H1 (cell line): ENCODE data around the gene TMEM135. TPM values are rescaled to one million over a fixed set of nuclear protein-coding genes. Genes with fewer than 3 reads are reported as not detected.

Source experiments
- CTCF ChIA-PET: fragments of 300-600 bp; sonication (Branson Sonifier 250); formaldehyde crosslinking; loops from one replicate; lab custom pipeline; 2021; ENCODE audit not compliant: partially characterized antibody; lab: Charles Lee
- POLR2A ChIA-PET: fragments of 300-600 bp; sonication (Branson Sonifier 250); formaldehyde crosslinking; loops from one replicate; lab custom pipeline; 2021; ENCODE audit warnings: inconsistent platforms; ENCODE audit not compliant: partially characterized antibody; lab: Charles Lee
- DNase-seq, 2 experiments: peaks; one replicate each; pipeline versions ENCODE4 v3.0.0 to v3.0.0-alpha.2; 2010 to 2022; ENCODE audit warnings: low spot score in 2 of 2, low read depth in 1 of 2, mixed read lengths in 1 of 2
- FAIRE-seq: peaks from 2 replicates; lab custom pipeline; 2011; peaks lifted over from hg19 to GRCh38; lab: Jason Lieb, UNC
- H2AFZ ChIP-seq: 2 replicates; pipeline ENCODE4 v1.8.1; 2012; ENCODE audit warnings: low read length, inconsistent platforms
- H2AK5ac ChIP-seq: 2 replicates; pipeline ENCODE4 v1.6.1; 2013; ENCODE audit warnings: low read depth, low read length
- H2BK120ac ChIP-seq: replicated peaks from 2 replicates; pipeline ENCODE3; 2013; ENCODE audit warnings: low read depth, low read length, inconsistent platforms
- H2BK12ac ChIP-seq: 2 replicates; pipeline ENCODE4 v1.6.1; 2013; ENCODE audit warnings: low read depth, low read length
- H2BK15ac ChIP-seq: 2 replicates; pipeline ENCODE4 v1.6.1; 2013; ENCODE audit warnings: low read length
- H2BK20ac ChIP-seq: 2 replicates; pipeline ENCODE4 v1.6.1; 2013; ENCODE audit warnings: low read length
- H2BK5ac ChIP-seq: 2 replicates; pipeline ENCODE4 v1.6.1; 2013; ENCODE audit warnings: low read depth, low read length
- H3K14ac ChIP-seq: 2 replicates; pipeline ENCODE4 v1.6.1; 2013; ENCODE audit warnings: inconsistent platforms; ENCODE audit not compliant: insufficient read length
- H3K18ac ChIP-seq: 2 replicates; pipeline ENCODE4 v1.6.1; 2013; ENCODE audit warnings: low read length; ENCODE audit errors: extremely low read depth
- H3K23ac ChIP-seq: 2 replicates; pipeline ENCODE4 v1.6.1; 2013; ENCODE audit warnings: inconsistent platforms; ENCODE audit not compliant: insufficient read length
- H3K23me2 ChIP-seq: 2 replicates; pipeline ENCODE4 v1.6.1; 2013; ENCODE audit warnings: low read depth, low read length
- H3K27ac ChIP-seq: 2 replicates; pipeline ENCODE4 v1.6.1; 2011; ENCODE audit warnings: low read depth, low read length, inconsistent platforms
- H3K27me3 ChIP-seq, 4 experiments: replicated peaks in 1 of 4; 1 replicate in 1 of 4; 2 replicates in 3 of 4; pipeline versions ENCODE4 v1.6.1 to v1.8.1; 2011 to 2013; ENCODE audit warnings: low read length in 3 of 4, mild to moderate bottlenecking in 3 of 4, inconsistent platforms in 2 of 4, mixed read lengths in 2 of 4, moderate library complexity in 1 of 4; ENCODE audit not compliant: control insufficient read depth in 3 of 4, insufficient read depth in 3 of 4; ENCODE audit errors: extremely low read depth in 1 of 4
- H3K36me3 ChIP-seq, 4 experiments: 2 replicates each; pipeline versions ENCODE4 v1.6.1 to v1.8.1; 2011 to 2013; ENCODE audit warnings: mild to moderate bottlenecking in 4 of 4, low read length in 3 of 4, moderate library complexity in 2 of 4, control low read depth in 1 of 4, inconsistent platforms in 1 of 4; ENCODE audit not compliant: insufficient read depth in 4 of 4, control insufficient read depth in 2 of 4
- H3K4ac ChIP-seq: replicated peaks from 2 replicates; pipeline ENCODE3; 2013; ENCODE audit warnings: low read length, low read depth, mixed read lengths, inconsistent platforms; ENCODE audit not compliant: insufficient read length
- H3K4me1 ChIP-seq, 4 experiments: replicated peaks in 1 of 4; 1 replicate in 1 of 4; 2 replicates in 3 of 4; pipeline versions ENCODE4 v1.6.1 to v1.8.1; 2011 to 2013; ENCODE audit warnings: low read length in 3 of 4, inconsistent platforms in 2 of 4, mixed read lengths in 1 of 4; ENCODE audit not compliant: insufficient read depth in 4 of 4, control insufficient read depth in 3 of 4
- H3K4me2 ChIP-seq, 2 experiments: 2 replicates each; pipeline versions ENCODE4 v1.6.1 to v1.8.1; 2011 to 2013; ENCODE audit warnings: low read depth in 2 of 2, low read length in 2 of 2, control low read depth in 1 of 2, inconsistent platforms in 1 of 2, mild to moderate bottlenecking in 1 of 2; ENCODE audit not compliant: insufficient read depth in 1 of 2
- H3K4me3 ChIP-seq, 4 experiments: fragments of 200-600, 300-600 bp in 1 of 4; sonication (generic), shearing (Covaris generic), sonication (Bioruptor Twin) in 1 of 4; 2 replicates each; pipeline versions ENCODE4 v1.5.1 to v1.8.1; 2011 to 2016; ENCODE audit warnings: low read length in 4 of 4, low read depth in 3 of 4, control low read depth in 2 of 4, inconsistent platforms in 2 of 4, mild to moderate bottlenecking in 2 of 4, mixed read lengths in 1 of 4, moderate library complexity in 1 of 4; ENCODE audit not compliant: insufficient read depth in 2 of 4; ENCODE audit errors: extremely low read depth in 1 of 4
- H3K56ac ChIP-seq: replicated peaks from 2 replicates; pipeline ENCODE3; 2013; ENCODE audit warnings: low read depth, mild to moderate bottlenecking, mixed read lengths, low read length, inconsistent platforms; ENCODE audit not compliant: insufficient read length
- H3K79me1 ChIP-seq: 2 replicates; pipeline ENCODE4 v1.6.1; 2013; ENCODE audit warnings: low read depth, low read length, control low read depth
- H3K79me2 ChIP-seq, 2 experiments: 2 replicates each; pipeline versions ENCODE4 v1.6.1 to v1.8.1; 2012 to 2013; ENCODE audit warnings: low read length in 2 of 2, mild to moderate bottlenecking in 2 of 2, inconsistent platforms in 1 of 2; ENCODE audit not compliant: insufficient read depth in 2 of 2, control insufficient read depth in 1 of 2
- H3K9ac ChIP-seq, 4 experiments: replicated peaks in 1 of 4; 1 replicate in 1 of 4; 2 replicates in 3 of 4; pipeline versions ENCODE4 v1.6.1 to v1.8.1; 2011 to 2013; ENCODE audit warnings: low read depth in 3 of 4, low read length in 3 of 4, control low read depth in 2 of 4, mild to moderate bottlenecking in 2 of 4, moderate library complexity in 2 of 4, inconsistent platforms in 1 of 4; ENCODE audit errors: extremely low read depth in 1 of 4
- H3K9me3 ChIP-seq, 2 experiments: 2 replicates each; pipeline versions ENCODE4 v1.6.1 to v1.8.1; 2012 to 2013; ENCODE audit warnings: mild to moderate bottlenecking in 2 of 2, moderate library complexity in 2 of 2, control low read depth in 1 of 2, inconsistent platforms in 1 of 2, low read depth in 1 of 2, low read length in 1 of 2, mixed read lengths in 1 of 2; ENCODE audit not compliant: insufficient read depth in 2 of 2
- H4K20me1 ChIP-seq, 2 experiments: replicated peaks in 1 of 2; 2 replicates each; pipeline versions ENCODE3 to v1.8.1; 2011 to 2013; ENCODE audit warnings: inconsistent platforms in 2 of 2, low read length in 2 of 2, mild to moderate bottlenecking in 1 of 2; ENCODE audit not compliant: insufficient read depth in 2 of 2, control insufficient read depth in 1 of 2
- H4K5ac ChIP-seq: 2 replicates; pipeline ENCODE4 v1.6.1; 2013; ENCODE audit warnings: low read length, low read depth, mixed read lengths, inconsistent platforms; ENCODE audit not compliant: insufficient read length
- H4K8ac ChIP-seq: 2 replicates; pipeline ENCODE4 v1.8.0; 2013; ENCODE audit warnings: mild to moderate bottlenecking, moderate library complexity, low read length, inconsistent platforms; ENCODE audit not compliant: insufficient read depth; ENCODE audit errors: extremely low read depth
- H4K91ac ChIP-seq: replicated peaks from 2 replicates; pipeline ENCODE3; 2013; ENCODE audit warnings: low read length, mixed read lengths, inconsistent platforms; ENCODE audit not compliant: insufficient read length
- BACH1 ChIP-seq: IDR thresholded peaks from 2 replicates; pipeline ENCODE4 v1.6.1; 2012; ENCODE audit warnings: low read length, improper control_type of control experiment
- BCL11A ChIP-seq, 2 experiments: IDR thresholded peaks; one replicate each; pipeline ENCODE4 v1.6.1; 2011; ENCODE audit warnings: low read depth in 2 of 2, low read length in 2 of 2, mild to moderate bottlenecking in 2 of 2
- SIN3A ChIP-seq, 2 experiments: IDR thresholded peaks in 1 of 2; conservative IDR thresholded peaks in 1 of 2; 2 replicates each; pipeline ENCODE4 v1.6.1; 2011 to 2012; ENCODE audit warnings: low read length in 2 of 2, improper control_type of control experiment in 1 of 2, low read depth in 1 of 2, mild to moderate bottlenecking in 1 of 2
- WGBS, 2 experiments: shearing (Covaris generic) in 1 of 2; methylation state at CpG; one replicate each; pipeline versions ENCODE4 v1.1.6 to v1.1.7; 2013 to 2015; ENCODE audit warnings: low lambda C conversion rate in 2 of 2, mixed read lengths in 2 of 2, inconsistent platforms in 1 of 2, low coverage in 1 of 2, missing lambda C conversion rate in 1 of 2; ENCODE audit not compliant: insufficient replicate concordance in 2 of 2, insufficient coverage in 1 of 2, insufficient read length in 1 of 2; ENCODE audit errors: extremely low coverage in 1 of 2, missing lambda C conversion rate in 1 of 2; 5-methylcytosine and 5-hydroxymethylcytosine counted together
- polyA plus RNA-seq, 7 experiments: library from polyadenylated mRNA; depleted of rRNA in 3 of 7; stranded (reverse) in 5 of 7; unstranded in 2 of 7; fragments of >200 nt in 5 of 7; fragments of 200-250 nt in 2 of 7; gene quantifications; 1 replicate in 5 of 7; 2 replicates in 1 of 7; 4 replicates in 1 of 7; pipeline versions ENCODE4 v1.2.1 to v1.2.3, GENCODE V29; 2011 to 2013; ENCODE audit warnings: missing spikeins in 2 of 7, mixed read lengths in 2 of 7
- total RNA-seq: library from RNA; stranded (reverse); fragmentation: NEBNext Ultra II Directional; extraction: Animal tissue kit (Norgen Biotek cat#: 25700); gene quantifications from 2 replicates; pipeline ENCODE4 v1.2.1, GENCODE V29; 2021

The TMEM135 gene
- total and polyA plus RNA-seq, 2 of the 8 experiments (the other 6 are each of a cell fraction or from before 2014, with no cell fraction given) = 9.3 to 31.3 TPM

DNA sequence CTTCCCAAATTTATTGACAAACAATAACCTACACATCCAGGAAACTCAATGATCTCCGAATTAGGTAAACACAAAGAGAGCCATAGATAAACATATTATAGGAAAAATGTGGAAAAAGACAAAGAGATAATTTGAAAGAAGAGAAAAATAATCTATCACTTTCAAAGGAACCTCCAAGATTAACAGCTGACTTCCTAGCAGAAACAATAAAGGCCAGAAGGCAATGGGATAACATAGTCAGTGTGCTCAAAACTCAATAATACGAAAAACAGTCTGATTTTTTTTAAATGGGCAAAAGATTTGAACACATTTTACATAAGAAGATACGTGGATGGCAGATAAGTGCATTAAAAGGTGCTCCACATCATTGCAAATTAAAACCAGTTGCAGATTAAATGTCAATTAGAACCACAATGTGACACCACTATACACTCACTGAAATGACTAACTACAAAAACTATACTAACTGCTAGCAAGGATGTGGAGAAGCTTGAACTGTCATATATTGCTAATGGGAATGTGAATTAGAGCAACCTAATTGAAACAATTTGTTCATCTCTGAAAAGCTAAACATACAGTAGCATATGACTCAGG is 300.4 kb downstream of the TMEM135 start:
- POLR2A ChIA-PET = no interaction called here
- Histone ChIP-seq H3K79me2 (no peaks in the 10 kb centered on the region), H3K4me1 (no peaks in the 10 kb centered on the region)
- TF ChIP-seq SIN3A (conservative IDR thresholded peaks at IDR 0.05 in 1 of 2, IDR thresholded peaks at IDR 0.05 in 1 of 2; ENCODE audit: low read depth in 1 of 2, low read length in 2 of 2) = no peak
- no peak for TF ChIP-seq BCL11A (IDR thresholded peaks at IDR 0.05; ENCODE audit: low read depth in 2 of 2, low read length in 2 of 2)
- TF ChIP-seq BACH1 = no peak
- TF ChIP-seq, all 59 proteins: peak for 0
- Histone ChIP-seq H3K14ac (no peak overlapping the region), H3K23ac (no peak overlapping the region), H3K56ac (no peak overlapping the region), H3K4me2 (no peak overlapping the region), H4K91ac (no peak overlapping the region), H3K27ac (no peak overlapping the region), H3K4me3 (no peak overlapping the region), H2AFZ (no peak overlapping the region), H4K8ac (no peak overlapping the region), H2BK15ac (no peak overlapping the region), H3K9ac (no peak overlapping the region), H2BK5ac (no peak overlapping the region), H3K27me3 (no peaks in the 10 kb centered on the region), H4K20me1 (no peaks in the 10 kb centered on the region), H3K36me3 (no peaks in the 10 kb centered on the region), H3K23me2 (no peaks in the 10 kb centered on the region), H2BK120ac (no peak overlapping the region), H3K18ac (no peak overlapping the region), H3K9me3 (peaks cover 8 to 16% of the 10 kb centered on the region in 2 experiments; a peak in 2 of 4 replicates), H2AK5ac (no peak overlapping the region), H2BK12ac (no peak overlapping the region), H3K79me1 (no peaks in the 10 kb centered on the region), H3K4ac (no peak overlapping the region), H4K5ac (no peak overlapping the region), H2BK20ac (no peak overlapping the region)
- DNase-seq (no peak), FAIRE-seq (no peak)
- WGBS, 2 experiments = 88% methylated on average over 3 of the region's 3 CpGs; no CpG with 5 or more reads in 1 of the 2 experiments
- CTCF ChIA-PET = interaction anchor here (1.3 to 1.9 kb wide), 2 partner anchors 83 to 398 kb away, joined by 5 to 6 read pairs; no protein-coding TSS in a partner anchor
